GM18519 (cell line): ENCODE results near the gene RIPOR3.
"Not testable (repeated sequence)": the region's sequence is repeated elsewhere in the genome, so short reads cannot be mapped to it uniquely, and the experiment has no call there.

Experiments
- ATAC-seq: cut with Tn5 transposase; IDR thresholded peaks from one replicate; pipeline ENCODE4 v1.9.1; 2021; ENCODE audit warnings: mild to moderate bottlenecking, moderate library complexity; ENCODE audit not compliant: unreplicated experiment, low FRiP score

Gene RIPOR3

DNA sequence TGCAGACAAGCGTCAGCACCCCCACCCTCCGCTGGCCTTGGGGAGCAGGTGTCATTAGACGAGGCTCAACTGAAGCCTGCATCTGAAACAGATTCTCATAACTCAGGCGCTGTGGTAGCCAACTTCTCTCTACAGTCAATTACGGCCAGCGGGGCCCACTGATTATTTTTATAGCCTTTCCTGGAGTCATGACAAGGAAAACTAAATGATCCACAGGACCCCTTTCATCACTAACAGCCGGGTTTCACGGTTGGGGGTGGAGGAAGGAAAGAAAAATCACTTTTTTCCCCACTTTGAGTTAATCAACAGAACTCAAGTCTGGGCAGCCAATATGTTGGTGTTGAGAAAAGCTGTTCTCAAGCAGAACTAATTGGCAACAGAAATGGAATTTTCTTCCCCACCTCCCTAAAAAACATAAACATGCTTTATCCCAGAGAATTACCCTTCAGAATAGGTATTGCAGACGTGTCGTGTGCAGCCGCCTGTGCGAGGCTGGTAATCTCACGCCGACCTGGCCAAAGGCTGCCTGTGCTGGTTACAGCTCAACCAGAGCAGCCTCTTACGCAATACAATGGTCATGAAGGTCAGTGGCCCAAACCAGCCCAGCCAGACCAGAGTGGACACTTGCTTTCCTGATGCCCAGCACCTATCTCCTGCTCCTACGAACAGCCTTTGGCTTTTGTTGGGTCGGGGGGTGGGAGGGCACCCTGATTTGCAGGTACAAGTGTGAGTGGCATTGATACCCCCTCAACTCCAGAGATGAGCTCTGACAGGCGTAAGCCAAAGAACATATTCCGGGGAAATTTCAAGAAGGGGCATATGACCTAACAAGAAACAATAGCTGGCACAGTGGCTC, 11.0 kb downstream of the RIPOR3 start:
- no peak for ATAC-seq

- no peak for ATAC-seq
These were observed 11.6 kb downstream of the RIPOR3 start for GRCh38 chr20:50679753-50680104.

GRCh38 chr20:50678169-50678898, 13.0 kb downstream of the RIPOR3 start:
- ATAC-seq: no peak

DNA sequence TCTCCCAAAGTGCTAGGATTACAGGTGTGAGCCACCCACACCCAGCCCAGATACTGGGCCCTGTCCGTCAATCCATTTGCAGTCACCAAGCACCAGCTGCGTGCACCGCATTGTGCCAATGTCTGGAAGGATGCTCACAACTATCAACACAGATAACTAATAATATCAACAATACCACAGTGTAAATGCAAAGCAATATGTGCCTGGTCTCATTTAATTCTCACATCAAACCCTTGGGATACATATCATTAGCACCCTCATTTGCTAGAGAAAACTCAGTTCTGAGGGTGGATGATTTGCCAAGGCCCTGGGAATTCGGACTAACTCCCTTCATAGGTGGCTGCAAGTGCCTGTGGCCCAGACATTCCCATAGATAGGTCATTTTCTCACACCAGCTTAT, 14.5 kb downstream of the RIPOR3 start:
- no peak for ATAC-seq

- not testable (repeated sequence) for ATAC-seq
These were observed 15.0 kb downstream of the RIPOR3 start for GRCh38 chr20:50676377-50676731.

GRCh38 chr20:50675671-50676376, 15.5 kb downstream of the RIPOR3 start:
- no peak for ATAC-seq

GRCh38 chr20:50674138-50674825, 17.1 kb downstream of the RIPOR3 start:
- no peak for ATAC-seq

- no peak for ATAC-seq
These were observed 17.7 kb downstream of the RIPOR3 start for GRCh38 chr20:50673466-50674137.

DNA sequence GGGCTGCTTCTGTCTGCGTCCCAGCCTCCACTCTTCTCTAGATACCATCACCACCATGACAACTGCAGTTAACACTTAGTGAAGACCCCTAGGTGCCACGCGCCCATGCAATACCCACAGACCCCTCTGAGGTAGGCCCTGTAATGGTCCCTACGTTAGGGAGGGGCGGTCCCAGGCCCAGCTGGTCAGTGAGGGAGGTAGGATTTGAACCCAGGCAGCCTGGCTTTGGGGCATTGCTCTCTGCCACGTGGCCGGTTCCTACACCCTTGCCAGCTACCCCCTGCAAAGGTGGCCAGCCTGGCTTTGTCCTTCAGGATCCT, 18.2 kb downstream of the RIPOR3 start:
- ATAC-seq: no peak

DNA sequence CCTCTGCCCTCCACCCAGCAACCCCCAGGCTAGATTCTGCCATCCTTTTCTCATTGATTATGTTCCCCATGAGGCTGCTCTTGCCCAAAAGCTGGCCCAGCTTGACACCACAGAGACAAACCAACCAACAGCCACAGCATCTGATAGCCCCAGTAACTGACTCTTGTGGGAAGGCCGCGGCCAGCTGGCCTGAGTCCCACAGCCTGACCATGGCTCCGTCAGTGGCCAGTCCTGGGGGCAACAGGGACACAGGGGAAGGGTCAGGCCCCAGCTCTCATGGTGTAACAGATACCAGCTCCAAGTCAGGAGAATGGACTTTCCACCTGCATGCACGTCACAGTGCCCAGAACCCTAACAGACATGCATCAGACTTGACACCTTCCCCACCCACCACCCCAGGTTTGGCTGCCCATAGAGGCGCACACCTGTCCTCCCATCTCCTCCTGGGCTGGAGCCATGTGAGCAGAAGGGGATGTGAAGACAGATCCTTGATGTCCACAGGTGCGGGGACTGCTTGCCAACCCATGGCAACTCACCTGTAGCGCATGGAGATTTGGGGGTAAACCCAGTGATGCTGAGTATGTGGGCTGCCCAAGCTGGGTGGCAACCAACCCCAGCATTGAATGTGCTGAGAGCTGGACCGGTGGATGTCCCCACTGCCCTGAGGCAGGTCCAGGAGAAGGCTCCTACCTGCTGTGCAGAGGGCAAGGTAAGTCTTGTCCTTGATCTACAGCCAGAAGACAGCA, 18.8 kb downstream of the RIPOR3 start:
- no peak for ATAC-seq

GRCh38 chr20:50671626-50672025, 19.7 kb downstream of the RIPOR3 start:
- no peak for ATAC-seq

DNA sequence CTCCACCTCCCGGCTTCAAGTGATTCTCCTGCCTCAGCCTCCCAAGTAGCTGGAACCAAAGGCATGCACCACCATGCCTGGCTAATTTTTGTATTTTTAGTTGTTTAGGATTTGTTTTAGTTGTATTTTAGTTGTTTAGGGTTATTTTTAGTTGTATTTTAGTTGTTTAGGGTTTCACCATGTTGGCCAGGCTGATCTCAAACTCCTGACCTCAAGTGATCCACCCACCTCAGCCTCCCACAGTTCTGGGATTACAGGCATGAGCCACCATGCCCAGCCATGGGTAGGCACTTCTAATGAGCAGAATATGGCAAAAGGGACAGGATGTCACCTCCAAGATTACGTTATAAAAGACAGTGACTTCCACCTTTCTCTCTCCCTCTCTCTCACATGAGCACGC, 20.3 kb downstream of the RIPOR3 start:
- not testable (repeated sequence) for ATAC-seq

- ATAC-seq: no peak
These were observed 21.0 kb downstream of the RIPOR3 start for GRCh38 chr20:50670126-50670862.

DNA sequence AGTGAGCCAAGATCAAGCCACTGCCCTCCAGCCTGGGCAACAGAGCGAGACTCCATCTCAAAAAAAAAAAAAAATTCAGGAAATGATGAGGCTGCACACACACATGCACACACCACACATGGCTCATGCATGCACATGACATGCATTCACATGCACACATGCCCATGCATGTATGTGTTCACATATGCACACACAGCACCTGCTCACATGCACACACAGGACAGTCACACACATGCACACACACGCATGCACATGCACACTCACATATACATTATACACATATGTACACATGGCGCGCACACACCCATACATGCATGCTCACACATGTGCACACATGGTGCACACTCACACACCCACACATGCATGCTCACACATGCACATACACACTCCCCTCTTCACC, 22.5 kb downstream of the RIPOR3 start:
- ATAC-seq: no peak

- no peak for ATAC-seq
These were observed 23.0 kb downstream of the RIPOR3 start for GRCh38 chr20:50668326-50668725.

DNA sequence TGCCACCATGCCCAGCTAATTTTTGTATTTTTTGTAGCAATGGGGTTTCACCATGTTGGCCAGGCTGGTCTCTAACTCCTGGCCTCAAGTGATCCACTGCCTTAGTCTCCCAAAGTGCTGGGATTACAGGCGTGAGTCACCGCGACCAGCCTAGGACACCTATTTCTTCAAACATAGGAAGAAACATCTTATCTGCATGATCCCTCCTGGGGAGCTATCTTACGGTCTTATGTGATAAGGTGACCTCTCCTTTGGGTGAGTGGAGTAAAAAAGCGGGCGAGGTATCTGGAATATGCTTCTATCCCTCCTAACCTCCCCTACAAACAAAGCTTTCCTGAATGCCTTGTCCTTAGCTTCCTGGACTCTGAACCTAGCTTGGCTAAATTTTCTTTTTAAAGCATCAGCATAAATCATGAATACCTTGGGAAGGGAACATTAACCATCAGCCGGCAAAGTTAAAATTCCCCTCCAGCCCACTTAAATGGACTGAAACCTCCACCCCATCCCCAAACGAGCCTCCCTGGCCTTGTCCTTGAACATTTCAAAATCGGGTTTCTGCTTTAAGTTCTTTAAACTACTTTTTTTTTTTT, 24.5 kb downstream of the RIPOR3 start:
- no peak for ATAC-seq

DNA sequence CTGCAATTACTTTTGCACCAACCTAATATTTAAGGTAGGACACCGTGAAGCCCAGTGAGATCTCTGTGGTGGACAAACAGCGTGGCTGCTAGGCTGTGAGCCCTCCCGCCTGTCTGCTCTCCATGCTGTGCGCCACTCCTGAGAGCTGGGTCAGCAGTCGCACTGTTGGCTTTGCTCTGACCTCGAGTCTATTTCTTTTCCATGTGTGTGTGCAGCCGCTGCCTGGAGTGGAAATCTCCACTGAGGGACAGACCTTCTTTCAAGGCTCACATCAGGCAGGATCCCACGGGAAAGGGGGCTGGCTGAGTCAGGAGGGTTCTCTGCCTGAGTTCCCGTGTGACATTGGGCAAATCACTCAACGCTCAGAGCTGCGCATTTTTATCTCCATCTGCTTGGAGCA, 27.1 kb downstream of the RIPOR3 start:
- no peak for ATAC-seq

- ATAC-seq: no peak
These were observed 28.1 kb downstream of the RIPOR3 start for GRCh38 chr20:50663095-50663821.
